NCI-H82 treated with DMSO at 0.1 percent for 48 hours (cell line): ENCODE measurements around the gene RPTOR.

Experiments
- DNase-seq: peaks from one replicate; lab custom pipeline; 2025; ENCODE audit not compliant: unreplicated experiment; lab: John Stamatoyannopoulos, UW

RPTOR gene

DNA sequence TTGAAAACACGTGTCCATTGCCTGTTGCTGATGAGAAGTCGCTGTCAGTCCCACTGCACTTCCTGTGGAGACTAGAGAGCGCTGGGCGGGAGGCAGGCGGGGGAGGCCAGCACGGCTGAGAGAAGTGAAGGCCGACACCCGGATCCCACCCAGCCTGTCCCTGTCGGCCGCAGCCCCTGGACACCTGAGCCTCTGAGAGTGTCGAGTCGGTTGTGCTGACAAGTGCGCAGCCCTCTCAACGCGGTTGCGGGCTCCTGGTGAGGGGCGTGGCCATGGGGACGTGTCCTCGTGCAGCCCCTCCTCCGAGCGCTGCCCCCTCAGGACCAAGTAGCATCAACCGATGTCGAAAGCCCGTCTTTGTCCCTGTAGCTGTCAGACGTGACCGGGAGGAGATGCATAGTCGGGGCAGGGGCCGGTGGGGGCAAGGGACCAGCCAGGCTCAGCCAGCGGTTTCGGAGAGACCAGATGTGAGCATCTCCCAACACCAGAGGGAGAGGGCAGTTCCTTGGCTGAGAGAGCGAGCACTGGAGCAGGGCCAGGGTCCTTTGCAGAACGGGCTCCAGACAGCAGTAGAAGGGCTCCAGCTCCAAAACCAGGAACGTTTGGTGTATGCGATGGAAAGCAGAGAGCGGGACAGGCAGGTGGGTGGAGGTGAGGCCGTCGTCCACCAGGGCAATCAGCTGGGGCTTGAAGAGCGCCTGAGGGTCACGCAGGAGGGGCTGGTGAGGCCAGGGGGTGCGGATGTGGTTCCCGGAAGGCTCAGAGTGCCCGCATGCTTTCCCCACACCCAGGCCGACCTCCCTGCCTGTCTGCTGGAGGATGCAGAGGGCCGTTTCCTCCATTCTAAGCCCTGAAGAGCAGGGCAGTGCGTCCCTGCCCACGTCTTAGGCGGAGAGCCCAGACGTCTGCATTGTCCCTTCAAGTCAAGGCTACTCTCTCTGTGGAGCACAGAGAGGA, 403.7 kb downstream of the RPTOR start:
- DNase-seq: no peak

DNA sequence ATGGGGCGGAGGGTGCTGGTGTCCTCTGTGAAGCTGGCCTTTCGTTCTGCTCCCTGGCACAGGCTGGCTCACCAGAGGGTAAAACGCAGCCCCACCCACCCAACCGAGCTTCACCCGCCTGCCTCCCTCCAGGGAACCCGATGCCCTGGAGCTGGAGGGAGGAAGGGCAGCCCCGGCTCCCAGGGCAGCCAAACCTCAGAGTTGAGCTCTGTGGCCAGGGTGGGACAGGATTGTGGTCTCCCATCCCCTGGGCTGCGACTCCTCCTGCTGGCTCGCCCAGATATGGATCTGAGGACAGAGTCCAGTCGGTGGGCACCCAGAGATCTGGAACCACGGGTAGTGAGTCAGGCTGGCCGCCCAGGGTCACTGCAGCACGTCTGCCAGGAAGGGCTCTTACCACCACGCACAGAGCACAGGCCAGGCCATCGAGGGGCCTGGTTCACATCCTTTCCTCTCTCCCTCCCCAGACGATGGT, 404.4 kb downstream of the RPTOR start:
- no peak for DNase-seq

DNA sequence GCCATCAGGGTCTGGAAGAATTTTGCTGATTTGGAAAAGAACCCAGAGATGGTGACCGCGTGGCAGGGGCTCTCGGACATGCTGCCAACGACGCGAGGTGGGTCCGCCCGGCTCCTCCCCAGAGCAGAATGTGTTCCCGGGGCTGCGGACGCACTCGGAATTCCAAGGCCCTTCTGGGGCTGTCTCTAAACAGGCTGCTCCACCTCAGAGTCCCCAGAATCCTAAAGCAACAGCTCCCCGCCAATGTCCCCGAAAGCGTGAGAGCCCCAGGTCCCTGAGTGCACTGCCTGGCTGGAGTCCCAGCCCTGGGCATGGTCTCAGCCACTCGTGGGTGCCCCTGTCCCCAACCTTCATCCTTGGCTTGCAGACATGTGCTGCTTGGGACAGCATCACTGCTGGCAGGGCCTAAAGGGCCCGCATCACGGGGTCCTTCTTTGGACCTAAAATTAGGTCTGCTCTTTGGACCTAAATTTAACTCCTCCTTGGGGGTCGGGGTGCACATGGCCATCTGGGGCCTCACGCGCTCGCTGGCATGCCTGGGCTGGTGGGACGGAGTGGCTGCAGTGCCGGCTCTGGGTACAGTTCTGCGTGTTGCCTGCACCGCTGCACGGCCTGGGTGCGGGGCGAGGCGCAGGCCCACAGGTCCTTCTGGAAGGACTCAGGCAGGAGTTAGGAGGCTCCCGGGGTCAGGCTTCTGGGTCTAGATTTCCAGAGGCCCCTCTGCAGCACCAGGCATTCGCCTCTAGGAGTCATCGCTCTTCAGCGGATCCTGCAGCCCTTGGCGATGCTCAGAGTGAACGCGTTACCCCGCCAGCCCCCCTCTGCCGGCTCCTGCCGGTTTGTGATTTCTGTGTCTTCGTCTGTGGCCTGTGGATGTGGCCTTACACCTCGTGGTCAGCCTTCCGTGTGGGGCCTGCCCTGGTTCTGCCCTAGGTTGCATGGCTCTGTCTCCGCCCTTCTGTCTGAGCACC, 405.1 kb downstream of the RPTOR start:
- no peak for DNase-seq

DNA sequence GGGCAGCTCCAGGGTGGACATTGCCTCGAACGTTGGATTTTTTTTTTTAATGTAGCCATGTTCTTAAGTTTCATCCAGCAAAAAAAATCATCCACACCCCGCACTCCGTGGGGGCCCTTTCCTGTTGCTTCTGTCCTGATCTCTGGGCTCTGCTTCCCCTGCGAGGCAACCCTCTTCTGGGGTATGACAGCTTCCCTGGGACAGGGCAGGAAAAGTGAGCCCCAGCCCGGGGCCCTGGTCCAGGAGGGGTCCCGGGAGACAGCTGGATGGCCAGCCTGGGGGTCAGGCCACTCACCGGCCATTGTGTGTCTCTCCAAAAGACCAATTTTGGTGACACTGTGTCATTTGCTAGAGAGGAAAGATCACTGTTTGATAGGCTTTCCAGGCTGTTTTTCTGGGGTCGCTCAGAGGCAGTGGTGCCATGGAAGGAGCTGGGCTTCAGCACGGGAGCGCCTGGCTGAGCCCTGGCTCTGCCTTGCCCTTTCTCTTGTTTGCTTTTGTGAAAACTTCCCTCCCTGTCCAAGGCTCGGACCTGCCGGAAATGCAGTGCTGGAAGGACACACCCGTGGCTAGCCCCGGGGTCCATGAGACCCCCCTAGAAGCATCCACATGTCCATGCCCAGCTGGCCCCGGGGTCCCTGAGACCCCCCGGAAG, 406.0 kb downstream of the RPTOR start:
- no peak for DNase-seq

DNA sequence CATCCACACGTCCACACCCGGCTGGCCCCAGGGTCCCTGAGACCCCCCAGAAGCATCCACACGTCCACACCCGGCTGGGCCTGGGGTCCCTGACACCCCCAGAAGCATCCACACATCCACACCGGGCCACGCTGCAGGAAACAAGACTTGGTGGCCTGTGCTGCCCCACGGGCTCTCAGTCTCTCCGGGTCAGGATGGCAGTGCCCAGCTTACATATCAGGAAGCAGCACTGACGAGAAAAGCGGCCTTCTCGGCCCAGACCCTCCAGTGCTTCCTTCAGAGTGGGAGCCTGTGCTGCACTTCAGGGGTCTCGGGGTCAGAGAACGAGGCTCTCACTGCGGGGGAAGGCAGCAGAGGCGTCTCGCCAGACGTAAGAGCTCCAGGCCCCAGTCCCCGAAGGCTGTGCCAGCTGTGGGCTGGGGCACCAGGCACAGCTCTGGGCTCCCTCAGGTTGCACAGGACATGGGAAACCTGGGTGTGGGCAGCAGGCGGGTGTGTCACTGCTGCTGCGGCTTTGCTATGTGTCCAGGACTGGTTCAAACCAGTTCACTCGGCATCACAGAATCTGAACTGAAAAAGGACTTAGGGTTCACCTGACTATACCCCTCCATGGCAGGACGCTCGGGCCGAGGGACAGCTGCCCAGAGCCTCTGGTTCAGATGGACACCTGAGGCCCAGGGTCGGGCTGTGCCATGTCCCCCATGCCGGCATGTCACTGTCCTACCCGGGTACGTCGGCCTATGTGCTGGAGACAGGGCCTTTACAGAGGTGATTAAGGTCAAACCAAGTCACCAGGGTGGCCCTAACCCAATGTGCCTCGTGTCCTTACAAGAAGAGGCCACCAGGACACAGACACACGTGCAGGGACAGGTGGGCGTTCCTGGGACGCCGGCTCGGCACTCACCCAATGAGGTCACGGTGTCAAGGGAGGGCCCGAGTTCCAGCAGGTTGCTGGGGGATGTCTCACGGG, 406.8 kb downstream of the RPTOR start:
- no peak for DNase-seq

DNA sequence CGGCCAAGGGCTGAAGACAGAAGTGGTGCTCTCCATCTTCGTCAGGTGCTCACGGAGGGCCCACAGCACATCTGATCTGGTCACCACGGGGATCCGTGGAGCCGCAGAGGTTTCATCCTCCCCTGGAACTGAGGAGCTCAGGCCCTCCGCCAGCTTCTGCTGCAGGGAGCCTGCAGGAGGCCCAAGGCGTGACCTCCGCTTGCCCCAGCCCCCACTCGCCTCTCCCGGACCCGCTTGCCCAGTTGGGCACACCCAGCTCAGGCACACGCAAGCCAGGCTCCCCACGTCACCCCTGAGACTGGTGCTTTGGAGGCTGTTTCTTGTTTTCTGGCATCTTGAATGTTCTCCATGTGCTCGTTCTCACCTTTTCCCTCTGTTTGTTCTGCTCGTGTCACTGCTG, 407.7 kb downstream of the RPTOR start:
- no peak for DNase-seq

DNA sequence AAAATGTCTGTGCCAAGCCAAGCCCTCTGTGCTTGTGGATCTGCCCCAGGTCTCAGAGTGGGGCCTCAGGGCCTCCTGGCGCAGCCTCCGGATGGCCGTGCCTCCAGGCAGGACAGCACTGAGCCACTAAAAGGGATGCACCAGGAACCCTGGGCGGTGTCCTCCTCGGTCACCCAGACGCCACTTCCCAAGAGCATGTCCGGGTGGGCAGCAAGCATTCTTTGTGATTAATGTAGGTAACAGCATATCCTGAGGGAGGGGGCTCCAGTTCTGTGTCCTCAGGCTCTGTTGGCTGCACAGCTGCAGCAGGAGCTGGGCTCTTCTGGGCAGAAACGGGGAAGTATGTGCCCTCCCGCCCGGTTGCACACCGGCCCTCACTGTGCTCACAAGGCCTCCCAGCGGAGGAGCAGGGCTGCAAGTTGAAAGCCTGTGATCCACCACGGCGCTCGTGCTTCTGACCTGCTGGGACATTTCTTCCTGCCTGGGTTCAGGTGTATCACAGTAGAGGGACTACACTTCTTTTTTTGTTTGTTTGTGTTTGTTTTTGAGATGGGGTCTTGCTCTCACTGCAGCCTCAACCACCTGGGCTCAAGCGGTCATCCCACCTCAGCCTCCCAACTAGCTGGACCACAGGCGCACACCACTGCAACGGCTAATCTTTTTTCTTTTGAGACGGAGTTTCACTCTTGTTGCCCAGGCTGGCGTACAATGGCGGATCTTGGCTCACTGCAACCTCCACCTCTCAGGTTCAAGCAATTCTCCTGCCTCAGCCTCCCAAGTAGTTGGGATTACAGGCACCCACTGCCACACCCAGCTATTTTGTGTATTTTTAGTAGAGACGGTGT, 409.1 kb downstream of the RPTOR start:
- DNase-seq: no peak

DNA sequence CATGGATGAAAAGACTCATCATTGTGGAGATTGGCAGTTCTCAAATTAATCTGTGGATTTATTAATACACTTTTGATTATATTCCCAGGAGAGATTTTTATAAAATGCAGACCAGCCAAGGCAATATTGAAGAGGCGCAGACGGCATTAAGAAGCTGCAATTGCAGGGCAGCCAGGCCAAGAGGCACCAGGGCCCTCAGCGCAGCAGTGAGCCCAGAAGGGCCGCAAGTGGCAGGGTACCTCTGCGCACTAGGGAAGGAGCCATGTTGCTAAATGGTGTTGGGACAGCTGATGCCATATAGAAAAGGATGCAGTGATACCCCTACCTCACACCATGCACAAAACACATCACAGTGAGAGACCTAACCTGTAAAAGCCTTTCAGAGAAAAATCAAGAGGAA, 410.4 kb downstream of the RPTOR start:
- DNase-seq: no peak

DNA sequence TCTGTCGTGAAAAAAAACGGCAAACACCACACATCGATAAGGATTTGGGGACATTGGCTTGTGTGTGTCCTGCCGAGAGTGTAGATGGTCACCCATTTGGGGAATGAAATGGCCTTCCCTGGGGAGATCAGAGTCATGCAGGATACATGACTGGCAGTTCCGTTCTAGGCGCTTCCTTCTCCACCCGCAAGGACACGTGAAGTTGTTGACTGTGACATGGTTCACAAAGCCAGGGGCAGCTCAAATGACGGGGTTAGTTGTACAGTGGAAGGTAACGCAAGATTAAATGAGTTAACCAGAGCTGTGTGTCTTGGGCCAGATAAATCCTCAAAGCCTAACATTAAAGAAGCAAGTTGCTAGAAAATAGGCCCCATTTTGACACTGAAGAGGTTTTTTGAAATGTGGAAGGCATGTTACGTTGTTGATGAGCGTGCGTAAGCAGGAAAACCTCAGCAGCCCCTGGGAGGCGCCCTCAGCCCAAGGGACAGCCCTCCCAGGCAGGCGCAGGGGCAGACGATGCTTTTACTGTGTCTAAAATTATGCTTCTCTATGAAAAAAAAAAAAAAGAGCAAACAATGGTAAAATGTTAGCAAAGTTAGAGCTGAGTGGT, 411.1 kb downstream of the RPTOR start:
- DNase-seq: no peak

DNA sequence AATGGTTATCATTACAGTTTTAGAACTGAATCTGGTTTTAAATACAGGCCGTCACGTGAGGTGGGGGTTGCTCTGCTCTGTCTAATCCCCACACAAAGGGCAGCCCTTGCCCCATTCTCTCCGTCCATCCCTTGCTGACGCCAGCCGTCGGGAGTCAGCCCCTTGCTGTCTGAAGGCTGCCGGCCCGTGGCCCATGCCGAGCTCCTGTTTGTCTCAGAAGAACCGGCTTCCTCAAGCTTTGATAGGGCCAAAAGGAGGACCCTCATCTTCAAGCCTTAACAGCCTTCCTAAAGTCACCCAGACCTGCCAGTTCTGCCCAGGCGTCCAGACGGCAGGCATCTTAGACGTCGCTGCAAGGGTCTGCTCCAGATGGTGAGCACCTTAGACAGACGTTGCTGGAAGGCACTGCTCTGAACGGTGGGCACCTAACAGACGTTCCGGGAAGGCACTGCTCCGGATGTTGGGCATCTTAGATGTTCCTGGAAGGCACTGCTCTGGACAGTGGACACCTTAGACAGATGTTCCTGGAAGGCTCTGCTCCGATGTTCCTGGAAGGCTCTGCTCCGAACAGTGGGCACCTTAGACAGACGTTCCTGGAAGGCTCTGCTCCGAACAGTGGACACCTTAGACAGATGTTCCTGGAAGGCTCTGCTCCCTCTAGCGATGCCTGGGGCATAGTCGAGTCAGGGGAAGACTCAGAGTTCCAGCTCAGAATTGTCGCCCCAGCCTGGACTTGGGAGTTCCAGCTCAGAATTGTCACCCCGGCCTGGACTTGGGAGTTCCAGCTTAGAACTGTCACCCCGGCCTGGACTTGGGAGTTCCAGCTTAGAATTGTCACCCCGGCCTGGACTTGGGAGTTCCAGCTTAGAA, 411.9 kb downstream of the RPTOR start:
- no peak for DNase-seq

DNA sequence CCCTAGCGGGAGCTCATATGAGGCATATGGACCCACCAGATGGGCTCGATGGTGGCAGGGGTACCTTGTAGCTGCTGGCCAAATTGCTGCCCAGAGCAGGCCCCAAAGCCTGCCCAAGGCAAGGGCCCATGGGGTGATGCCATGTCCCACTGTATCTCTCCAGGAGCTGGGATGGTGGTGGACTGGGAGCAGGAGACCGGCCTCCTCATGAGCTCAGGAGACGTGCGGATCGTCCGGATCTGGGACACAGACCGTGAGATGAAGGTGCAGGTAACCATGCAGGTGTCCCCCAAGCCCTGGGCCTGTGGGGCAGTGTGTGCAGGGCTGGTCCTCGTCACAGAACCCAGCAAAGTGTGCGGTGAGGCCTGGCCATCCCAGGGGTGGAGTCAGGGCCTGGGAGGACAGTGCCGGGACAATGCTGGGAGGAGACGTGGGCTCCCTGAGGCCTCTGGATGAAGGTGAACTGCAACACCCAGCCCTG, 412.9 kb downstream of the RPTOR start:
- no peak for DNase-seq

DNA sequence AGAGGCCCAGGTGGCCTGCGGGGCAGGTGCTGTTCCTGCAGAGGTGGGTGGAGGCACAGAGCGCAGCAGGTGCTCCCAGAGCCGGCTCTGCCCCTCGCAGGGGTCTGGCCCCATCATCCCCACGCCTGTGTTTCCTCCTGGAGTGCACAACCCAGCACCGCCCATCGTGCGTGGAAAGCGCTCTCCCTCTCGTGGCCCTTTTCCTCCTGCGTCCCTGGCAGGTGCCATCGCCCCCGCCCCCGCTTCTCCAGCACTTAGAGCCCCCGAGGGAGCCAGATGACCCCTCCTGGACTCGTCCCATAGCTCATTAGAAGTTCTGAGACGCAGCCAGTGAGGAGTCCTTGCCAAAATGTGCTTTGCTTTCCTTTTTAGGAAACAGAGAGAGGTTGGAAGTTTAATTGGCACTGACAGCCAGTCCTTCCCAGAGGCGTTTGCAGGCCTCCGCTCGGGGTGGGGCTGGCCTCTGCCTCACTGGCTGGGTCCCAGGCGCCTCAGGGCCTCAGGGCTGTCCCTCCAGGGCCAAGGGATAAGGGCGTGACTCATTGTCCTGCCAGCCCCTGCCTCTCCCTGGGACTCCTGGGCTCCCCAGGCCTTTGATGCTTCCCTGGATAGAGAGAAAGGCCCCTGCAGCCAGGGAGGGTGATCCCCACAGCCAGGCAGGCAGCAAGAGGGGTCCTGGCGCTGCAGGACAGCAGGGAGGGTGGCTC, 414.8 kb downstream of the RPTOR start:
- no peak for DNase-seq

DNA sequence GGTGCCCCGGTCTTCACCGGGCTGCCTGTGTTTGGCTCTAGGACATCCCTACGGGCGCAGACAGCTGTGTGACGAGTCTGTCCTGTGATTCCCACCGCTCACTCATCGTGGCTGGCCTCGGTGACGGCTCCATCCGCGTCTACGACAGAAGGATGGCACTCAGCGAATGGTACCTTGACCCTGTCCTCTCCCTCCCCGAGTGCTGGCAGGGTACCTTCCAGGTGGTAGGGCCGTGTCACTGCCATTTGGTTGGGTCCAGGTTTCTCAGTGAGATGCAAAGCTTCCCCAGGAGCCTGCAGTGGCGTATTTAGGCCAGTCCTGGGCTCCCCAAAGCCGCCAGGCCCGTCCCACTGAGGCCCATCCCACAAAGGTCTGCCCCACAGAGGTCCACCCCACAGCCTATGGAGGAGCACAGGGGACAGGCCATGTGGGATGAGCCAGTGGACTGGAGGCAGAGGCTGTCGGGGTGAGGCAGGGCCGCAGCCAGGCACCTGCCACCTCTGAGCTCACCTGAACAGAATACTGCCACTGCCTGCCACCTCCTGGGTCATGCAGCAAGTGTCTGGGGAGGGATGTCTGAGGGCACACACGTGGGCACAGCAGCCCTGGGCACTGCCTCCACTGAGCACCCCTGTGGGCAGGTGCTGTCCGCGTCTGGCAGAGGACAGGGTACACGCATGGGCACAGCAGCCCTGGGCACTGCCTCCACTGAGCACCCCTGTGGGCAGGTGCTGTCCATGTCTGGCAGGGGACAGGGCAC, 415.6 kb downstream of the RPTOR start:
- DNase-seq: no peak

DNA sequence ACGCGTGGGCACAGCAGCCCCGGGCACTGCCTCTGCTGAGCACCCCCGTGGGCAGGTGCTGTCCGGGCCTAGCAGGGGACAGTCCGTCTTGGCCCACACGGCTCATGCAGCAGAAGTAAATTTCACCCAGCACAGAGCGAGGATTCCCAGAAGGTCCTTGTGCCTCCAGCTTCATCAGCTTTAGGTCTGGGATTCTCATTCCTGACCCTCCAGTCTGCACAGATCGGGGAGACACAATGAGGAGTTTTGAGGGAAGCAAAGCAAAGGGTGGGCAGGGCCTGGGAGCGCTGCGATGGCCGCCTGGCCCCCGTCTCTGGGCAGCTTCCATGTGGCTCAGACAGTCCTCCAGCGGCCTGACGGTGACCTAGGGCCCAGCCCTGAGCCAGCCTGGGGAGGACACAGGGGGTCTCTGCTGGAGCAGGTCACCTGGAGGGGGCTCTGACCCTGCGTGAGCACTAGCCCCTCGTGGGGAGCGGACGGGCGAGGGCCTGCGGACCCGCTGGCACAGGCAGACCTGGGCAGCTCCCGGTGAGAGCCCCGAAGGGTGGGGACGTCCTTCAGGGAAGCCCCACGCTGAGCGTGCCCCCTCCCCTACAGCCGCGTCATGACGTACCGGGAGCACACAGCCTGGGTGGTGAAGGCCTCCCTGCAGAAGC, 416.3 kb downstream of the RPTOR start:
- no peak for DNase-seq

DNA sequence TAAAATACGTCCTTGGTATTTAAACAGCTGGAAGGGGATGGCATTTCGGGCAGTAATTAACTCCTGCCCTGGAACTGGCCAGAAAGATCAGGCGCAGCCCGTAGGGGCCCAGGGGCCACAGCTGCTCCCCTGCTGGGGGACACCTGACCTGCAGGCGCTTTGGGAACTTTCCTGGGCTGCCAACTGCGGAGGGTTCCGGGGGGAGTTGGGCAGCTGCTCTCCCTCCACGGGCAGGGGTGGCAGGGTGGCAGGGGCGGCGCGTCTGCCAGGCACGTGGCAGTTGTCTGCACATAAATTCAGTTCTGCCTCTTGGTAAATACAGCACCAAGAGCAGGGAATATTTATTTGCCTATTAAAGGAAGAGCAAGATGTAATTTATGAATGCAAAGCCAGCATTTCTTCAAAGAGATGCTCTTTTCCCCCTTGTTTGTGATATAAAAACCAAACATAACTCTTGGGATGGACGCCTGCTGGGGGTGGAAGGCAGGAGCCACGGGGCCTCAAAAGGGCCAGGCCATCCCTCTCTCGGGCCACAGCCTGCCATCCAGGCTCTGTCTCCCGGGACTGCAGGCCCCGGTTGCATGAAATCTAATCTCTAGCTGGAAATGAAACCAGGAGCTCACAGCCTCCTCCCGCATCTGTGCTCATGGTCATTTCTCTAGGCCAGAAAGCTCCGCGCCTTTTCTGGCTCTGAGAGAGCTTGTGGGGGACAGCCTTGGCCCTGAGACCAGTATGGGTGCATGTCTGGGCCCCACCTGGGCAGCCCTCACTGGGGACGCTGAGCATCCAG, 417.1 kb downstream of the RPTOR start:
- DNase-seq: no peak
